DOHH2 (cell line): ENCODE data around the gene CARD11.

Experiments
- H3F3A ChIP-seq: fragments of 200-600 bp; sonication (generic), shearing (Covaris generic); 2 replicates; pipeline ENCODE4 v1.6.0; 2016; ENCODE audit warnings: antibody characterized with exemption, mild to moderate bottlenecking; ENCODE audit not compliant: control insufficient read depth, insufficient read depth
- H3K27ac ChIP-seq: fragments of 200-600 bp; sonication (generic); 2 replicates; pipeline ENCODE4 v1.5.1; 2014; ENCODE audit warnings: low read depth, mild to moderate bottlenecking, low read length, moderate library complexity
- H3K27me3 ChIP-seq: fragments of 200-600 bp; sonication (generic); 2 replicates; pipeline ENCODE4 v1.6.1; 2014; ENCODE audit warnings: mild to moderate bottlenecking, low read length, mixed read lengths; ENCODE audit not compliant: control insufficient read depth
- H3K36me3 ChIP-seq: fragments of 200-600 bp; sonication (generic); 2 replicates; pipeline ENCODE4 v1.6.1; 2014; ENCODE audit warnings: mild to moderate bottlenecking, low read length, moderate library complexity, mixed read lengths; ENCODE audit not compliant: control insufficient read depth
- H3K4me1 ChIP-seq: fragments of 200-600 bp; sonication (generic); 2 replicates; pipeline ENCODE4 v1.6.1; 2014; ENCODE audit warnings: mild to moderate bottlenecking, low read length, mixed read lengths; ENCODE audit not compliant: control insufficient read depth
- H3K4me2 ChIP-seq: fragments of 200-600 bp; sonication (generic); 2 replicates; pipeline ENCODE4 v1.6.0; 2014; ENCODE audit warnings: mild to moderate bottlenecking, low read length, moderate library complexity
- H3K4me3 ChIP-seq: fragments of 200-600 bp; sonication (generic); 2 replicates; pipeline ENCODE4 v1.5.1; 2014; ENCODE audit warnings: mild to moderate bottlenecking, low read length, mixed read lengths
- H3K79me2 ChIP-seq: fragments of 200-600 bp; sonication (generic); 2 replicates; pipeline ENCODE4 v1.6.1; 2014; ENCODE audit warnings: mild to moderate bottlenecking, low read length, mixed read lengths; ENCODE audit not compliant: control insufficient read depth
- H3K9me2 ChIP-seq: fragments of 200-600 bp; sonication (generic); replicated peaks from 2 replicates; pipeline ENCODE4 v1.6.1; 2014; ENCODE audit warnings: mild to moderate bottlenecking, low read length, mixed read lengths; ENCODE audit not compliant: control insufficient read depth
- H3K9me3 ChIP-seq: fragments of 200-600 bp; sonication (generic); 2 replicates; pipeline ENCODE4 v1.6.1; 2014; ENCODE audit warnings: antibody characterized with exemption, low read length, mixed read lengths; ENCODE audit not compliant: control insufficient read depth, insufficient read depth
- H4K20me1 ChIP-seq: fragments of 200-600 bp; sonication (generic); 2 replicates; pipeline ENCODE4 v1.6.0; 2014; ENCODE audit warnings: low read depth, mild to moderate bottlenecking, antibody characterized with exemption, low read length, moderate library complexity; ENCODE audit not compliant: control insufficient read depth, insufficient read depth
- CTCF ChIP-seq: fragments of 200-600 bp; sonication (generic); IDR thresholded peaks from one replicate; pipeline ENCODE4 v1.5.1; 2014; ENCODE audit warnings: antibody characterized with exemption, mild to moderate bottlenecking, low read depth, low read length; ENCODE audit not compliant: poor library complexity, severe bottlenecking
- EZH2phosphoT487 ChIP-seq: fragments of 200-600 bp; sonication (generic); IDR thresholded peaks from 2 replicates; pipeline ENCODE4 v1.6.1; 2017; ENCODE audit warnings: borderline replicate concordance, mild to moderate bottlenecking, antibody characterized with exemption, low read length, moderate library complexity, mixed read lengths

CARD11 gene

GRCh38 chr7:2984091-2984490 is 59.6 kb downstream of the CARD11 start:
- no peaks in the 10 kb centered on the region for H3K27me3 ChIP-seq
- H3F3A ChIP-seq = no peaks in the 10 kb centered on the region
- H3K9me3 ChIP-seq = no peaks in the 10 kb centered on the region
- H3K79me2 ChIP-seq = peaks cover 82% of the 10 kb centered on the region
- no peak overlapping the region for H3K4me3 ChIP-seq
- H3K27ac ChIP-seq = no peak overlapping the region
- H3K36me3 ChIP-seq = peaks cover 31% of the 10 kb centered on the region
- H3K9me2 ChIP-seq = no peaks in the 10 kb centered on the region
- H4K20me1 ChIP-seq = peaks cover 28% of the 10 kb centered on the region
- no peak overlapping the region for H3K4me2 ChIP-seq
- TF ChIP-seq CTCF (no peak), EZH2phosphoT487 (no peak)
- peaks cover 36% of the 10 kb centered on the region for H3K4me1 ChIP-seq

- peaks cover 42% of the 10 kb centered on the region for H3K4me1 ChIP-seq
- H3K79me2 ChIP-seq = peaks cover 84% of the 10 kb centered on the region
- H3K4me2 ChIP-seq = no peak overlapping the region
- H4K20me1 ChIP-seq = peaks cover 33% of the 10 kb centered on the region
- H3F3A ChIP-seq = 0 out of 2 replicates have a peak, but pooled peaks cover 4% of the 10 kb centered on the region
- no peak overlapping the region for H3K4me3 ChIP-seq
- peaks cover 31% of the 10 kb centered on the region for H3K36me3 ChIP-seq
- H3K9me2 ChIP-seq = no peaks in the 10 kb centered on the region
- TF ChIP-seq EZH2phosphoT487 = no peak
- no peak for TF ChIP-seq CTCF
- no peaks in the 10 kb centered on the region for H3K27me3 ChIP-seq
- H3K9me3 ChIP-seq = no peaks in the 10 kb centered on the region
- H3K27ac ChIP-seq = no peak overlapping the region
These were observed 60.1 kb downstream of the CARD11 start for GRCh38 chr7:2983586-2983985.

- no peak overlapping the region for H3K27ac ChIP-seq
- H3K4me3 ChIP-seq = no peak overlapping the region
- TF ChIP-seq EZH2phosphoT487 (no peak), CTCF (no peak)
- H3K4me2 ChIP-seq = no peak overlapping the region
- peaks cover 49% of the 10 kb centered on the region for H3K4me1 ChIP-seq
- H3K36me3 ChIP-seq = peaks cover 31% of the 10 kb centered on the region
- no peaks in the 10 kb centered on the region for H3K9me3 ChIP-seq
- H4K20me1 ChIP-seq = peaks cover 27% of the 10 kb centered on the region
- H3K27me3 ChIP-seq = no peaks in the 10 kb centered on the region
- peaks cover 80% of the 10 kb centered on the region for H3K79me2 ChIP-seq
- H3F3A ChIP-seq = 0 out of 2 replicates have a peak, but pooled peaks cover 5% of the 10 kb centered on the region
- no peaks in the 10 kb centered on the region for H3K9me2 ChIP-seq
These were observed 60.8 kb downstream of the CARD11 start for GRCh38 chr7:2982831-2983230.

GRCh38 chr7:2982401-2982800 is 61.3 kb downstream of the CARD11 start:
- Histone ChIP-seq H3F3A (0 out of 2 replicates have a peak, but pooled peaks cover 5% of the 10 kb centered on the region), H3K27ac (no peak overlapping the region), H3K36me3 (peaks cover 31% of the 10 kb centered on the region), H3K27me3 (no peaks in the 10 kb centered on the region), H4K20me1 (peaks cover 27% of the 10 kb centered on the region), H3K9me2 (no peaks in the 10 kb centered on the region), H3K9me3 (no peaks in the 10 kb centered on the region), H3K79me2 (peaks cover 81% of the 10 kb centered on the region), H3K4me2 (no peak overlapping the region), H3K4me1 (peaks cover 53% of the 10 kb centered on the region), H3K4me3 (no peak overlapping the region)
- TF ChIP-seq CTCF = no peak
- no peak for TF ChIP-seq EZH2phosphoT487
